ENCODE measurements around the gene MIF4GD.
"Not testable (repeated sequence)": the region's sequence is repeated elsewhere in the genome, so short reads cannot be mapped to it uniquely, and the experiment has no call there.

Gene MIF4GD

DNA sequence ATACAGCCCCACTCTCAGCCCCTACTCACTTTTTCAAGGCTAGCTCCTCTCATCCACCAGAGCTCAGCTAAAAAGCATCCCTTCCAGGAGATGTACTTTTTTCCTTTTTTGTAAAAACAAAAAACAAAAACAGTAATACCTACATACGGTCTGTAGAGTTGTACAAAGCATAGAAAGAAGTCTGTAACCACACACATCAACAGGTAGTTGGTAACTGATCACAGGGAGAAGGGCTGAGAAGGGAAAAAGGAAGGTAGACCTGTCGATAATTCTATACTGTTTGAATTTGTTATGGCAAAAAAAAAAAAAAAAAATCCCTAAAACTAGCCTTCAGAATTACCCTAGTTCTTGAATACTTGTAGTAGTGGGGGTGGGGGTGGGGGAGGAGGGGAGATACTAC, 17.3 kb upstream of the MIF4GD start:
- no peak for DNase-seq (ENCODE audit: low read depth)

DNA sequence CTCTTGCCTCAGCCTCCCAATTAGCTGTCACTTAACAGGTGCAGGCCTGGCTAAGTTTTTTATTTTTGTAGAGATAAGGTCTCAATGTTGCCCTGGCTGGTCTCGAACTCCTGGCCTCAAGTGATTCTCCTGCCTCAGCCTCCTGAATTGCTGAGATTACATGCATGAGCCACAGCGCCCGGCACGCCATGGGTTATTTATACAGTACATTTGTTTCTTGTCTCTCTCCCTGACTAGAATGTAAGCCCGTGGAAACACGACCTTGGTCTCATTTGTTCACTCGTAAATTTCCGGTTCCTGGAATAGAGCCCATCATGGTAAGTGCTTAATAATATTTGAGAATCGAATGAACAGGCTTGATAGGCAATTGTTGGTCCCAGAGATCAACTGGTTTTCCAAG, 16.2 kb upstream of the MIF4GD start:
- DNase-seq (ENCODE audit: low read depth): no peak

DNA sequence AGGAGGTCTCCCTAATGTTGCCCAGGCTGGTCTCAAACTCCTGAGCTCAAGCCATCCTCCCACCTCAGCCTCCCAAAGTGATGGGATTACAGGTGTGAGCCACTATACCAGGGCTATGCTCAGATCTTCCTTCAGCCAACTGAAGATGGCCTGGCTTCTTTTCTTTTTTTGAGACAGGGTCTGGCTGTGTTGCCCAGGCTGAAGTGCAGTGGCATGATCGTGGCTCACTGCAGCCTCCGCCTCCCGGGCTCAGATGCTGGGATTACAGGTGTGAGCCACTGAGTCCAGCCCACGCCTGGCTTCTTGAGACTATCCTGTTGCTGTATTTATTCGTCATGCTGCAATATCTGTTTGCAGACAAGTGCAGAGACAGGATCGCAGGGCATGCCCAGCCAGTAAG, 14.1 kb upstream of the MIF4GD start:
- DNase-seq (ENCODE audit: low read depth): no peak

DNA sequence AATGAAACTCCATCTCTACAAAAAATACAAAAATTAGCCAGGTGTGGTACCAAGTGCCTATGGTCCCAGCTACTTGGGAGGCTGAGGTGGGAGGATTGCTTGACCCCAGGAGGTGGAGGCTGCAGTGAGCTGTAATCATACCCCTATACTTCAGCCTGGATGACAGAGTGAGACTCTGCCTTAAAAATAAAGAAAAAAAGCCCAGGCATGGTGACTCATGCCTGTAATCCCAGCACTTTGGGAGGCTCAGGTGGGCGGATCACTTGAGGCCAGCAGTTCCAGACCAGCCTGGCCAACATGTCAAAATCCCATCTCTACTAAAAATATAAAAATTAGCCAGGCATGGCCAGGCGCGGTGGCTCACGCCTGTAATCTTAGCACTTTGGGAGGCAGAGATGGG, 9.2 kb upstream of the MIF4GD start:
- not testable (repeated sequence) for DNase-seq (ENCODE audit: low read depth)

DNA sequence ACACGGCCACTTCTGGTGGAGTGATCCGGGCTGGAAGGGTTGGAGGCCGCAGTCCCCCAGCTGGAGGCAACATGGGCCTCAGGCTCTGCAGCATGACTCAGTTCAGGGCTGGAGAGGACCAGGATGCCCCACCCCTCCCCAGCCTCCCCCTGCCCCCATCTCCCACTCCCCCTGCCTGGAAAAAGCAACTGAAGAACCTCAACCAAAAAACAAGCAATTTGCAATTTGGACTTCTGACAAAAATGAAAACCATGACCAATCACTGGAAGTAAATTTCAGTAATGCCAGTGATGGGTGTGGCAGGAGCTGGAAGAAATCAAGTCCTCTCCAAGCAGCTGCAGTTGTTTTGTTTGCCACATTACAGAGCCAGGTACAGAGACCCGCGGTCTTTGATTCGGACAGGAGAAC, 6.6 kb upstream of the MIF4GD start:
- no peak for DNase-seq (ENCODE audit: low read depth)

DNA sequence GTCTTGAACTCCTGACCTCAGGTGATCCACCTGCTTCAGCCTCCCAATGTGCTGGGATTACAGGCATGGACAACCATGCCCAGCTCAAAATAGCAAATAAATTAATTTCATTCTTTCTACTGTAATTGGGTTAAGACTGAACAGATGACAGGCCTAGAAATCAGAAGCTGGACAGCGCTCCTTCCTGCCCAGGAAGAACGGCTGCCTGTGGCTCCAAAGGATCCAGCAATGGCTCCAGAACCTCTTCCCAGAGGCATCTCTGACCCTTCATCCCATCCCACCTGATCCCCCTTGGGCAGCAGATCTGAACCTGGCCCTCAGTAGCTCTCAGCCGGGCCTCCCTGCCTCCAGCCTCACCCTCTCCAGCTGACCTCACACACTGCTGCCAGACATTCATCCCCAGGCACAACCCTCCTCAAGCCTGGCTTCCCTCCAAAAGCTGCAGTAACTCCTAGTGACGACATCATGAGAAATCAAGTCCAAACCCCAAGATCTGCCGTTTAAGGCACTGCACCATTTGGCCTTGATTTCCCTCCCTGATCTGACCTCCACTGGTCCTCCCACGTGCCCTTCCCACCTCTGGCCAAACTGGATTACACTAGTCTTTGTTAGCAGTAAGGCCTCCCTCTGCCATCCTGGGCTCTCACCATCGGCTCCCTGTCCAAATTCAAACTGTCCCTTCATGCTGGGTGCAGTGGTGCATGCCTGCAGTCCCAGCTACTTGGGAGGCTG, 3.1 kb upstream of the MIF4GD start:
- DNase-seq (ENCODE audit: low read depth): no peak

DNA sequence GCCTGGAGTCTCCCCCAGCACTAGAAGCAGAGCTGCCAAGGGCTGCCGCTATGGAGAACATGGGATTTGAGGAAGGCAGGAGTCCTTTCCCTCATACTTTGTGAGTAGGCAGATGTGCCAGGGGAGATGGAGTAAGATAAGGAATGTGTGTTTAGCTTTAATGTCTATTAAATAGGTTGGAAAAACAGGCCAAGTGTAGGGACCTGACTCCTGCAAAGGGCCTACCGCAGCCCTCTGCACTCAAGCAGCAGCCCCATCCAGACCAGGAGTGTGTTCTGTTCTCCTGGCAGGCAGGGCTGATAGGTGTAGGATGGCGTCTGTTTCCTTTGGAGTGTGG, 1.8 kb upstream of the MIF4GD start:
- DNase-seq (ENCODE audit: low read depth): no peak

DNA sequence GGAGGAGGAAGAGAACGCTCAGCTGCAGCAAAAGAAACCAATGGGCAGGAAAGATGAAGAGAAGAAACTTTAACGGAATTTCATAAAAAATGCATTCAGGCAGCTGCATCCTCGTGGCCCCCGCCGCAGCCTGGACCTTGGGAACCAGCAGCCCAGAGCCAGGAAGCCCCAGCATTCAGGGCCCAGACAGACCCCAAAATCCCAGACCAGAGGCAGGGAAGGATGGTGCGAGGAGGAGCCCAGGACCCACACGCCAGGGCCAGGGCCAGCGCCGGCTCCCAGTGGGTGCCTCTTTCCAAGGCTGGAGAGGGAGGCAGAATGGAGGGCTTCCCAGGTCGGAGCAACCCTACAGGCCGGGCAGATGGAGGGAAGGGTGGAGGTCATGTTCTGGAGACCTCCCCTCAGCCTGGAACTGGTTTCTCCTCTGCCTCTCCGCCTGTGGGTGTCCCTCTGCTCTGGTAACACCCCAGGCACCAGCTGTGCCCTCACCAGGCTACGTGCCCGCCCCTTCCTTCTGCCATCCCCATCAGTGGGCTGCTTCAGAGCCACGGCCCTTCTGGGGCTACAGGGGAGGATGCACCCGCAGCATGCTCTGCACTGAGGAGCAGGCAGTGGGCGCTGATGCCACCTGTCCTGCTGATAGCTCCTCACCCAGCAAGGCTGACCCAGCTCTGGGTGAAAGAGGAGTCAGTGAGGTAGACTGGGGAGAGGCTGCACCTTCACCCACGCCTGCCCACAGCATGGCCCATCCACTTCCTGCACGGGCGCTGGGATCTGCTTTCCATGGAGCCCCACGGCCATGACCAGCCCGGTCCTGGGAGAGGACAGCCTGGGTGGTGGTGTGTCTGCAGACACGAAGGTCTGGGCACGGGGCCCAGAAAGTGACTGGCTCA, 1.2 kb upstream of the MIF4GD start:
- no peak for DNase-seq (ENCODE audit: low read depth)

DNA sequence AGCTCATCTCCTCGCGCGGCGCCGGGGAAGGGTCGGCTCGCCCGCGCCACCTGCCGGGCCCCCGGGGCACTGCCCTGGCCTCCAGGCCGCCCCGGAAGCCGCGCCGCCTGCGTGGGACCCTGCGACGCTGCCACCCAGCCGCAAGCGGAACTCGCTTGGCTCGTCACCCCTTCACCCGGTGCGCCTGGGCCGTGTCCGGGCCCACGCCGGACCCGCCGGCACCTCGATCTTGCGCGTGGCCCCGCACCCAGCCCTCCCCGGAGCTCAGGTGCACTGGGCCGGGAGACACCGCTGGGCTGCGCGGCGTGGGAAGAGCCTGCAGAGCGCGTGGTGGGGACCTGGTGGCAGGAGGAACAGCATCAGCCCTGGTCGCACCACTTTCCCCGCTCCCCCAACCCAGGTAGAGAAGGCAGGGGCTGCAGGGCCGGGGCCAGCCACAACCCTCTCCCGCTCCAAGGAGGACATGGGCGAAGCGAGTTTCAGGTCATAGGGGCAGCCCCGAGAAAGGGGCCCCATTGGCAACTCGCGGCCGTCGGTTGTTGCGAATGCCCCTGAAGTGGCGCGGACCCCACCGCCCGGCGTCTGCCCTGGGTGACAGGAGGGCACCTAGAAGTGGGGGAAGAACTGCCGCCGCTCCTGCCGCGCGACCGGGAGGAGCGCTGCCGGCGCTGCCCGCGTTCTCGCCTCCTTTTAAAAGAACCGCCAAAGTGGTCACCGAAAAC, 363 bp upstream of the MIF4GD start:
- DNase-seq (ENCODE audit: low read depth): peak; percentile 78

DNA sequence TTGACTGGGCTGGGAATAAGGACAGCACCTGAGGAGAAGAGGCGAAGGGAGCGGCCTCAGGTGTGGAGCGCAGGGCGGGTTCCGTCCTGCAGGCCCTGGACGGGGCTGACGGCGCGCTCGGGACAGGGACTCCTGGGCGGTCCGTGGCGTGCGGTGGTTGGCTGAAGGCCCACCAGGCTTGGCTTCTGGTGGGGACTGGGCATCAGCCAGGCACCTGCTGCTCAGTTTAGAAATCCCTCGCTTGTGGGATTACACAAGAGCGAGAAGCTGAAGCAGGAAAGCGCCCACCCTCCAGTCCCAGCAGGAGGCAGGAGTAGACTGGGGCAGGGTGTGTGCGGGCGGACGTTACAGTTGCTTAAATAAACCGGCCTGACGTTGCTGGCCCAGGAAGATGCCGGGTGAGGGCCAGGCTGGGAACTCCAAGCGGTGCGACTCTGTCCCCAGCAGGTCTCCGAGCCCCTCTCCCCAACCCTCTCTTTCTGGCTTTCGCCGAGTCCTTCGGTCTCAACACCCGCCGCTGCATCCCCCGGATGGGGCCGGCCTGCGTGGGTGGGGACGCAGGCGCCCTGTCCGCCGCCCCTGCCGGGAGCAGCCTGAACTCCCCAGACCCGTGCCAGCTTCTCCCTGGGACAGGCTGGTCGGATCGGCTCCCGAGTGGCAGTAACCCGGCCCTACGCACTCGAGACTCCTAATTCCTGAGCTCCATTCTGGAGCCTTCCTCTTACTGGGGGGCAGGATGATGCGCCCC, 639 bp downstream of the MIF4GD start:
- DNase-seq (ENCODE audit: low read depth): peak; percentile 24

DNA sequence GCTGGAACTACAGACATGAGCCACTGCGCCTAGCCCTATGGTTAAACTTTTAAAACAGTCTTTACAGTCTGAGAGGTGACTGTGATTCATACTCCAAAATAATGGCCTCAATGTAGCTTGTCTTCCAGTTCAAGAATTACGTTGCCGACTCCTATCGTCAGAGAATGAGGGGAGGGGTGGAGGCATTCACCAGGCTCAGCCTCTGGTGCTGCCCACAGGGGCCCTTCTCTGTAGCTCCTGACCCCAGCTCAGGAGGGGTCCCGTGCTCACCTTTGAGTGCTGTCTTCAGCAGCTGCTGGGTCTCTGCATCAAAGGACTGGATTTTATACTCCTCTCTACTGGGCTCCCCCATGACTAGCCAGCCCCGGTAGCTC, 1.2 kb downstream of the MIF4GD start:
- DNase-seq (ENCODE audit: low read depth): no peak

DNA sequence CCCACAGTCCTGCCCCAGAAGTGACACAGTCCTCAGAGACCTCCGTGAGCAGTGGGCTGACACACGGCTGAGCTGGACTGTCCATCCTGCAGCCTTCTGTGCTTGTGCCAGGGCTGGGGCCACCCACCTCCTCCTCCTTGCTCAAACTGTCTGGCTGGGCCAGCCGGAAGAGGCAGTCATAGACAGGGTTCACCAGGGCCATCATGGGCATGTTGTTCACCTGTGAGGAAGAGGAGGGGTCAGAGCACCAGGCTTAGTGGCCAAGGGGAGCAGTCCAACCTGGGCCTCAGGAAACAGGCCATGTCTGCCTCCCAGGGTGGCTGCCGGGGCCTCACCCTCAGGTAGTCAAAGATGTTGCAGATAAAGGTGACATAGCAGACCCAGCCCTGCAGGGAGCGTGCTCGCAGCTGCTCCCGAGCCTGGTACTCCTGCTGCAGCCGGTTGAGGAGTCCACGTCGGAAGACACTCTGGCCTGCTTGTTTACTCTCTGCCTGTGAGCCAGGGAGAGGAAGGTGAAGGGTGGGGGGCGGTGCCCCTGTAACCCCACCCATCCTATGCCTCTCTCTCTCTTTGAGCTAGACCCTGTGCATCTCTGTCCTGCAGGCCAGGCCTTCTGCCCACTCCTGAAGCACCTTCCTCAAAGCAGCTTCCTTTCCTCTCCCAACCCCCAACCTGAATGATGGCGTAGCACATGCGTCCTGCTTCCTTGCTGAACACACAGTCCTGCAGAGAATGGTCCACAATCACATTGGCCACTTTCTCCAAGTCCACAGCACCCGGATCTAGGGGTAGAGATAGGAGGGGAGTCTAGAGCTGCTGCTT, 3.4 kb downstream of the MIF4GD start:
- DNase-seq (ENCODE audit: low read depth): no peak

DNA sequence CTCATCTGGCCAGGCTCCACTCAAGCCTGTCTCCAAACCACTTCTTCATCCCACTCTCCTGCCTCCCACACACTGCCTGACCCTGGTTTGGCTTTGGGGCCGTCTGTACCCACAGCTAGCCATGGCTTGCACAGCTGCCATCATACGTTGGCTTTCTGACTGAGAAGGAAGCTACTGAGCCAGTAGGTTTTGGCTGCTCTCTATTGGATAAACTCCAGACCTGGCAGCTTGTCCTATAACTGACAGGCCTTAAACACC, 3.9 kb downstream of the MIF4GD start:
- no peak for DNase-seq (ENCODE audit: low read depth)

DNA sequence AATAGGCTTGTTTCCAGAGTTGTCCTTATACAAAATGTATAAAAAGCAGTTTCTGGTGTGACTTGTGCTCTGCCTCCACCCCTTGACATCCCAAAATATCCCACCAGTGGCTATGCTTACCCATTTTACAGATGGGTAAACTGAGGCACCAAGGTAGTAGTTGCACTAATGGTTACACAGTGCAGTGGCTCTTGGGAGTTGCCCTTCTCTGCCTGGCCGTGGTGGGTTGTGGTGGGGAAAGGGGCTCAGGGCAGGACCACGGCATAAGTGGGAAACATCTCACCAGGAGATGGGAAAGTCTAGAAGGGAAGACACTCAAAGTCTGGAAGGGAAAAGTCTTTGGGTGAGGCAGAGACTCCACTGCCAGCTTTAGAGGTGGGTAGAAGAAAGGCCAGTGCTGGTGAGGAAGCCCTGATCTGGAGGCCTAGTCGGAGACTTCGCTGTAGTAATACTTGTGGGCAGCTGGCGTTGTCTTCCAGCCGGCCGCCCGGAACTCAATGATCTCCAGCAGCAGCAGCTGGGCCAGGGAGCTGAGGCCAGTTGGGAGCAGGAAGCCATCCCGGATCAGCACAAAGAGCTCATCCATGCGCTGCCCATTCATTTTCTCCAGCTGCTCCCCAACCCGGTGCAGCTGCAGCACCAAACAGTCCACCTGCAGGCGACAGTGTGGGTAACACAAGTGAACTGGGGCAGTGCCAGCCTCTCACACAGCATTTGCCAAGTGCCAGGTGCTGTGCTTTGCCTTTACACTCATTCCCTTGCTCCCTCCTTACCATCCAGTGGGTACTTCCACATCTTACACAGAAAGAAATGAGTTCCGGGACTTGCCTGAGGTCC, 4.5 kb downstream of the MIF4GD start:
- DNase-seq (ENCODE audit: low read depth): no peak

DNA sequence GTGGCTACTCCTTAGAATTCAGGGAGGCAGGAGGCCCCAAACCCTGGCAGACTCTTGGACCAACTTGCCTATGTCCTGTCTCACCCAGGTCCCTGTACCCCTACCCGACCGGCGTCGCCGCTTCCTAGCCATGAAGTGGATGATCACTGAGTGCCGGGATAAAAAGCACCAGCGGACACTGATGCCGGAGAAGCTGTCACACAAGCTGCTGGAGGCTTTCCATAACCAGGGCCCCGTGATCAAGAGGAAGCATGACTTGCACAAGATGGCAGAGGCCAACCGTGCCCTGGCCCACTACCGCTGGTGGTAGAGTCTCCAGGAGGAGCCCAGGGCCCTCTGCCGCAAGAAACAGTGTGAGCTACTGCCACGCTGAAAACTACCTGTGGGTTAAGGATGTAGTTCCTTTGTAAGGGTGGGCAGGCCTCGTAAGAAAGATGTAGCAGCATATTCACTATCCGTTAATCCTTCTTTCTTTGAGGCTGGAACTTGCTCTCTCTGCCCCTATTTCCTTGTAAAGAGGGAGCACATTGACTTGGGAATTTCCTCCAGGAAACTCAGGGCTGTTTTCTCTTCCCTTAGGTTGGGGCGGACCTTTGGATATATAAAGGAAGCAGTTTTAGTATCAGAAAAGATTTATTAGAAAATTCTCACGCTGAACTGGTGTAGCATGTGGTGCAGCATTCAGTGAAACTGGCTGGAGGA, 5.3 kb downstream of the MIF4GD start:
- DNase-seq (ENCODE audit: low read depth): no peak

DNA sequence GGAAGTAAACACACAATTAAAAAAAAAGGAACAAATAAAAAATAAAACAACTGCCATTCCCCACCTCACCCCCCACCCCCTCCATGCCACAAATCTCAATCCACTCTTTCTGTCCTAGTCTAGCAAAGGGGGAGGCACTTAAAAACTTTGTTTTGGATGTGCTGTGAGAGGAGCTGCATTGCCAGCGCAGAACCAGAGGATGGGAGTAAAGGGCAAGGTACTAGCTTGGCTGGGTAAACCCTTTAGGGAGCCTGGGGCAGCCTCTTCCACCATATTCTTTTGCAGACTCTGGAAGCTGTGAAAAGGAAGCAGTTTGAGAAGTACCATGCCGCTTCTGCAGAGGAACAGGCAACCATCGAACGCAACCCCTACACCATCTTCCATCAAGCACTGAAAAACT, 8.0 kb downstream of the MIF4GD start:
- no peak for DNase-seq (ENCODE audit: low read depth)

DNA sequence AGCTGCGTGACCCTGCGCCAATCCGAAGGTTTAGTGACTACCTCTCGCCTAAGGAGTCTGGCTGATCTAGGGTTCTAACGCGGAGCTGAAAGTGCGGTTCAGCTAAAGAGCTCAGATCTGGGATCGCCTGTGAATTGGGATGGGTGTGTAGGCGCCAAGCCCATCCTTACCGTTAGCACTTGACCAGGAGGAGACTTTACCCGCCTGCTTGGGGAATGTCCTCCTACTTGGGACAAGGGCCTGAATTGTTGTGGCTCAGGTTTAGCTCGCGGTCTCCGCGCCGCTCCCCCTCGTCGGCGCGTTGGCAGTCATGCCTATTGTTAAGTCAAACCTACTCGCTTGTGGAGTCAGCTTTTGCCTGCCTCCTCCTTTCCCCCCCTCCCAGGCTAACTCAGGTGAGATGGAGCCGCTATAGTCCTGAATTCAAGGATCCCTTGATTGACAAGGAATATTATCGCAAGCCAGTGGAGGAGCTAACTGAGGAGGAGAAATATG, 8.9 kb downstream of the MIF4GD start:
- DNase-seq (ENCODE audit: low read depth): no peak

DNA sequence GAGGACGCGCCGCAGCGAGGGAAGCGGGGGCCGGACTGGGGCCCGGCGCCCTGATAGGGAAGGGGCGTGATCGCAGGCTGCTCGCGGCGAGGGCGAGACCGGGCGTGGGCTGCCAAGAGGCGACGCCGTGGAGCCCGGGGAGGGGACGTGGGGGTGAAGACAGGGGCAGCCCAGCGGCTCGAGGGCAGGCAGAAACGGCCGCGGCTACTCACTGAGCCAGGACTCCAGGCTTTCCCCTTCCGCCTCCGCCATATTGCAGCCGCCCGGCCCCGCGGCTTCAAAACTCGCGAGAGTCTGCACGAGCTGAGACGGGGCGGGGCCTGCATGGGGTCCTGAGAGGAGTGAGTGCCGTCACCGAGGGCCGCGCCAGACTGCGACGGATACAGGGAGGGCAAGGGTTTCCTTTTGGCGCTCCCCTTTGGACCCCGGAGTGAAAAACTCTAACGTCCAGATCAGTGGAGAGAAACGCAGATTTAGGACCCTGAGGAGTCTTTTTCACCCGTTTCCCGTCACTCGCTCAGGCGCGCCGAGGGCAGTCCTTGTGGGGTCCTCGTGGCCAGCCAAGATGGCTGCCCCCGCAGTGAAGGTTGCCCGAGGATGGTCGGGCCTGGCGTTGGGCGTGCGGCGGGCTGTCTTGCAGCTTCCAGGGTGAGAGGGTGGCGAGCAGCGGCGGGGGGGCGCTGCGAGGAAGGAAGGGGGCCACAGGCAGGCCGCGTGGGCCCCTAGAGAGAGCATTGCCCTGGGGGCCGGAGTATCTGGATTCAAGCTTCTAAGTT, 9.5 kb downstream of the MIF4GD start, which contains the start of the genes GGA3 and MRPS7:
Gene GGA3, minus strand, starts transcription at position 271 of the 776 bp plus-strand sequence. Its CDS starts 19 bp downstream, at position 252.
Gene MRPS7, plus strand, starts transcription at position 544 of the 776 bp plus-strand sequence. Its CDS starts 22 bp downstream, at position 566.
- peak; percentile 93 for DNase-seq (ENCODE audit: low read depth)
